ENCODE measurements around the gene OTUB1. TPM values are rescaled to one million over a fixed set of nuclear protein-coding genes. Genes with fewer than 3 reads are reported as not detected.

The OTUB1 gene
- total and polyA plus RNA-seq, 8 donors, result 15.2 to 57.8 (median 26.0) TPM

DNA sequence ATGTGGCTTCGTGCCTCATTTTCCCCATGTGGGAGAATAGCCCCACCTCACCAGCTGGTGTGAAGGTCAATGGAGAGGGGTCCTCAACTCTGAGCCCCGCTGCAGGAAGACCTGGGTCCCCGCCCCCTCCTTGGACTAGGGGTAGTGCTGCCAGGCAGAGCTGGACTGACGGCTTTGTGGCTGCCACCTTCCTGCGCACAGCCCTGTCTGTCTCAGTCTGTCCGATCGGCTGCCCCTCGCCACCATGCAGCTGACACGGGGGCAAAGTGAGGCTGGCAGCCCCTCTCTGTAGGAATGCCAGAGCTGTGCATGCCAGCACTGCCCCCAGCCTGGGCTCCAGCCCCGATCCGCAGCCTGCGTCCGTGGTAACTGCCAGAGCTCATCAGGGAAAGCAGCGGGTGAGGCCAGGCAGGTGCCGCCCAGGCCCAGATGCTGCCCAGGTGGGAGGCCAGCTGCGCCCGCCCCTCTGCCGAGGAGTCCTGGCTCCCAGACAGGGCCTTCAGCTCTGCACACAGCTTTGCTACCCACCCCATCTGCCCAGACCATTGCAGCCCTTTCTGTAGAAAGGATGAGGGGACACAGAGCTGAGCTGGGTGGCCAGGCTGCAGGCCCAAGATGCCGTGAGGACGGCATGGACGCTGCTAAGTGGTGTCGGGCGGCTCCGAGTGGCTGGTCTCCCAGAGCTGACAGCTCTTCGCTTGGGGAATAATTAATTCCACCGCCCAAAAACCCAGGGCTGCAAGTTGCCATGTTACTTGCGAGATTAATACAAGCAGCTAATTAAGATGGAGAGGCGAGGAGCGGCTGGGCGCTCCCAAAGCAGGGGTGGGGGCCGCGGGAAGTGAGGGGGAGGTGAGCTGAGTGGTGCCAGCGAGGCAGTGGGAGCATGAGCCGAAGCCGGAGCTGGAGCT is 30.0 kb downstream of the OTUB1 start:
- TF ChIP-seq, protein P1, sequence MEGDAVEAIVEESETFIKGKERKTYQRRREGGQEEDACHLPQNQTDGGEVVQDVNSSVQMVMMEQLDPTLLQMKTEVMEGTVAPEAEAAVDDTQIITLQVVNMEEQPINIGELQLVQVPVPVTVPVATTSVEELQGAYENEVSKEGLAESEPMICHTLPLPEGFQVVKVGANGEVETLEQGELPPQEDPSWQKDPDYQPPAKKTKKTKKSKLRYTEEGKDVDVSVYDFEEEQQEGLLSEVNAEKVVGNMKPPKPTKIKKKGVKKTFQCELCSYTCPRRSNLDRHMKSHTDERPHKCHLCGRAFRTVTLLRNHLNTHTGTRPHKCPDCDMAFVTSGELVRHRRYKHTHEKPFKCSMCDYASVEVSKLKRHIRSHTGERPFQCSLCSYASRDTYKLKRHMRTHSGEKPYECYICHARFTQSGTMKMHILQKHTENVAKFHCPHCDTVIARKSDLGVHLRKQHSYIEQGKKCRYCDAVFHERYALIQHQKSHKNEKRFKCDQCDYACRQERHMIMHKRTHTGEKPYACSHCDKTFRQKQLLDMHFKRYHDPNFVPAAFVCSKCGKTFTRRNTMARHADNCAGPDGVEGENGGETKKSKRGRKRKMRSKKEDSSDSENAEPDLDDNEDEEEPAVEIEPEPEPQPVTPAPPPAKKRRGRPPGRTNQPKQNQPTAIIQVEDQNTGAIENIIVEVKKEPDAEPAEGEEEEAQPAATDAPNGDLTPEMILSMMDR (IDR thresholded peaks at IDR 0.05), result no peak
- FAIRE-seq (no peak), DNase-seq (peak in 1 of 6 donors; percentile 68), ATAC-seq (no peak)
- H3K9me3 ChIP-seq, result no peaks in the 10 kb centered on the region
- peaks cover 4 to 9% (median 5%) of the 10 kb centered on the region in 3 donors for H3K4me1 ChIP-seq
- intact Hi-C loops (cut with DNase I), result no loop called here
- no peak overlapping the region for H3K4me3 ChIP-seq
- WGBS, 2 donors, result 93 to 94% methylated on average over 31 to 35 of the region's 35 CpGs
- H3K36me3 ChIP-seq, result no peaks in the 10 kb centered on the region
- H3K27me3 ChIP-seq, result no peaks in the 10 kb centered on the region
- H3K27ac ChIP-seq, result no peak overlapping the region

DNA sequence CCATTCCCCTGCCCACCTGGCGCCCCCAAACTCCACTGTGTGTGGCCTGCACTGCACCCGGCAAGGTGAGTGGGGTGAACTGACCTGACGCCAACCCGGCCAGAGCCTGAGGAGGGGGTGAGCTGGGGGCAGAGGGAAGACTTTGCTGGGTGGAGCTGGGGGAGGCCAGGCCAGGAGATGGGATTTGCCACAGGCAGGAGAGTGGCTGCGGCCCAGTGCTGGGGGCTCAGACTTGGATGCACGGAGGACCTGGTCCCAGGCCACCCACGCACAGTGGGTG is 31.6 kb downstream of the OTUB1 start:
- Histone ChIP-seq H3K27me3 (no peaks in the 10 kb centered on the region), H3K36me3 (no peaks in the 10 kb centered on the region), H3K4me1 (peaks cover 4 to 9% (median 5%) of the 10 kb centered on the region in 3 donors), H3K4me3 (no peak overlapping the region), H3K27ac (no peak overlapping the region), H3K9me3 (no peaks in the 10 kb centered on the region)
- intact Hi-C loops (cut with DNase I), result no loop called here
- TF ChIP-seq, protein P1 (IDR thresholded peaks at IDR 0.05), result no peak
- DNase-seq (peak in 2 of 6 donors; percentile 25 to 83), FAIRE-seq (no peak), ATAC-seq (no peak)
- 75 to 77% methylated on average over 6 to 7 of the region's 7 CpGs for WGBS, 2 donors

DNA sequence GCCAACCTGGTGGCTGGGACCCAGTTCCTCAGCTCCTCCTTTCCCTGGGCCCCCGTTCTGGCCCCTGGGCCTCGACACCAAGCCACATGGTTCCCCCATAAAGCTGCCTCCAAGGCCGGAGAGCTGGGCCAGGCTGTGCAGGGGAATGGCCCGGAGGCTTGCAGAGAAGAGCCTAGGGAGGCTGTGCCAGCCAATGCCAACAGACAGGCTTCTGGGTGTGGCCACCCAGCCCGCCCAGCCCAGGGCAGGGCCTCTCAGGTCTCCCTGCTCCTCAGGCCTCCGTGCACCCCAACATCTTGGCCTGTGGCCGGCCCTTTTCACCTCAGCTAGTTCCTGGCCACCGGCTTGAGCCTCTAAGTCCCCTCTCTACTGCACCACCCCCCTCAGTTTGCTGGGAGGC is 32.1 kb downstream of the OTUB1 start:
- no peaks in the 10 kb centered on the region for H3K27me3 ChIP-seq
- WGBS, 2 donors, result 69 to 75% methylated on average over 7 to 8 of the region's 8 CpGs
- H3K36me3 ChIP-seq, result no peaks in the 10 kb centered on the region
- FAIRE-seq (no peak), DNase-seq (peak in 2 of 6 donors; percentile 34 to 75), ATAC-seq (peak; percentile 10 to 47 (median 30))
- TF ChIP-seq, protein P1 (IDR thresholded peaks at IDR 0.05), result no peak
- intact Hi-C loops (cut with DNase I), result no loop called here
- H3K4me1 ChIP-seq, result peaks cover 4 to 9% (median 5%) of the 10 kb centered on the region in 3 donors
- no peak overlapping the region for H3K4me3 ChIP-seq
- H3K27ac ChIP-seq, result no peak overlapping the region
- no peaks in the 10 kb centered on the region for H3K9me3 ChIP-seq

DNA sequence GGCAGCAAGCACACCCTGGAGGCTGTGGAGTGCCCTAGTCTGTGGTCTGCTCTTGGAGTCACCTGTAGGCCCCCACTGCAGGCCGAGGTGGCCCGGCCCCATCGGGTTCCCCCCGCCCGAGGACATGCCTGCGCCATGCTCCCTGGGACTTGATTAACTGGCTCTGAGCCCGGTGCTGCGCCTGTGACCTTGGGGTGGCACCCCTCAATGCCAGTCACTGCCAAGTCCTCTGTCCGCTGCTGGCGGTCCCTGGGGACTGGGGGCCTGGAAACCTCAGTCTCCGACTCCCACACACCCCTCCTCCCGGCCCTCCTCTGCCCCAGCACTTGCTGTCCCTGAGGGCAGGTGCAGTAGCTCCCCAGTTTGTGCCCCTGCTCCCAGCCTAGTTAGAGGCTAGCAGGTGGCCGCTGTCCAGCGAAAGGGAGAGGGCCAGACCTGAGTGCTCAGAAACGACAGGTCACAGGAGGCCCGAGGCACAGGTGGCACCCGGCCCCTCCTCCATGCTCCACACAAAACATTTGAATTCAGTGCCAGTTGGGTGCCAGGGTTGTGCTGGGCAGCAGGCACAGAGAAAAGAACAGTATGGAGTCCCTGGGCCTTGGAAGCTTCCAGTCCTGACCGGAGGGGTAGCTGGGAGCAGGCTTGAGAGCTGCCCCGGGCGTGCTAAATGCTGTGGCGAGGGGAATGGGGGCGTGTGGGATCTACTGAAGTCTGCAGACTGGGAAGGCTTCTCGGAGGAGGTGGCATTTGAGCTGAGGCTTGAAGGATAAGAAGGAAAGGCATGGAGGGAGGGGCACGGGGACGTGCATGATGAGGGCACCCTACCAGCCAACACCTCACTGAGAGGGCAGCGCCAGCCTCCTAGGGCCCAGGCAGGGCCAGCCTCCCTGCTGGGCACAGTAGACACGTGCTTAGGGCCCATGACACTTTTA is 33.1 kb downstream of the OTUB1 start:
- Histone ChIP-seq H3K9me3 (no peaks in the 10 kb centered on the region), H3K4me3 (no peak overlapping the region), H3K36me3 (no peaks in the 10 kb centered on the region), H3K27ac (no peak overlapping the region), H3K27me3 (no peaks in the 10 kb centered on the region), H3K4me1 (peaks cover 4 to 9% (median 5%) of the 10 kb centered on the region in 3 donors)
- intact Hi-C loops (cut with DNase I), result no loop called here
- WGBS, 2 donors, result 40 to 41% methylated on average over 26 to 27 of the region's 27 CpGs
- FAIRE-seq, result no peak
- DNase-seq, result peak in 4 of 6 donors; percentile 51 to 86 (median 66)
- ATAC-seq, result peak; percentile 26 to 75 (median 54)
- TF ChIP-seq, protein P1 (IDR thresholded peaks at IDR 0.05), result no peak

Measured in pancreas (tissue), 10 donors.